ENCODE measurements around the gene CNOT6.

The CNOT6 gene

GRCh38 chr5:180619563-180619915, 125.4 kb downstream of the CNOT6 start:
- no peak for DNase-seq (ENCODE audit: low spot score)

DNA sequence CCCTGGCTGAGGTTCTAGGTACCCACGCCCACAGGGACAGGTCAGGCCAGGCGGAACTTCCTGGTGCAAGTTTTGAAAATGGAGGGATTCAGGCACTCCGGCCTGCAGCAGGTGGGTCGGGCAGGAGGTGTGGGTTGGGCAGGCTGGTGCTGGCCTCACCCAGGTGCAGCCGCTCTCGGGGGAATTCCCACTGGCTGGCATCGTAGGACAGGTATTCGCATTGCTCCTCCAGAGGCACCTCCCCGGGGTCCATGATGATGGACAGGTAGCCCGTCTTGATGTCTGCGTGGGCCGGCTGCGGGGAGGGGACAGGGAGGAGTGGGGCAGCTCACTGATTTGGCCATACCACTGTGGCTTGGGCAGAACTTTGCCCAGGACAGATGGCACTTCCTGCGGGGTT, 125.8 kb downstream of the CNOT6 start:
- no peak for DNase-seq (ENCODE audit: low spot score)

- DNase-seq (ENCODE audit: low spot score) = no peak
Measured at GRCh38 chr5:180621311-180621710, 127.1 kb downstream of the CNOT6 start.

GRCh38 chr5:180622910-180623309, 128.7 kb downstream of the CNOT6 start:
- DNase-seq (ENCODE audit: low spot score) = no peak

DNA sequence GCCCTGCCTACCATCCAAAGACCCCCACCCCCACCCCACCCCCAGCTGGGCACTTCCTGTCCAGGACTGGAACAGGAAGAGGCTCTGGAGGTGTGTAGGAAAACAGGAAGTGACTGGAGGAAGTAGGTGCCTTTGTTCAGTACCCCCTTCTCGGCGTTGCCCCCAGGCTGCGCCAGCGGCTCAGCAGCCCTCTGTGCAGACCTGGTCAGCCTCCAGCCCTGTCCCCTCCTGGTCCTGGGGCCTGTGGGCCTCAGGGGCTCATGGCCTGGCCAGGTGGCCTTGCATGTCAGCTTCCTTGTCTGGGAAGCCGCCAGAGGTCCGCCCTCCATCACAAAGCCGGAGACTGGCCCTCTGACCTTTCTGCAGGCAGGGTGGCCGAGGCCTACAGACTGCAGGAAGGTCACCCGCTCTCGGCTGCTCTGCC, 129.2 kb downstream of the CNOT6 start:
- no peak for DNase-seq (ENCODE audit: low spot score)

- DNase-seq (ENCODE audit: low spot score) = no peak
Measured at GRCh38 chr5:180623844-180624243, 129.7 kb downstream of the CNOT6 start.

DNA sequence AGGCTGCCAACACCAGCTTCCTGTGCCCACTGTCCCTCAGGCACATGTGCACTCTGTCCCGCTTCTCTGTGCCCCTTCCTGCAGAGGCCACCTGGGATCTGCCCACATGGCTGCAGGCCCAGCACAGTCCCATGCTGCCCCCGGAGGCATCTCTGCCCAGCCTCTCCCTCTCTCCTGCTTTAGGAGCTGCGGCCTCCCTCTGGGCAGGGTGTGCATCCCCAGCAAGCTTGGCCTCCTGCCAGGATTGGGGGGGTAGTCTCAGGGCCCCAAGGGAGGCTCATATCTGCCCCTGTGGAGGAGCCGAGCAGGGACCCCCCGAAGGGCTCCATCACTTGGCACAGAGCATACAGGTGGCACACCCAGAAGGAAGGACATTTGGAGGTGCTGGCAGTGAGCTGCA, 130.4 kb downstream of the CNOT6 start:
- no peak for DNase-seq (ENCODE audit: low spot score)

DNA sequence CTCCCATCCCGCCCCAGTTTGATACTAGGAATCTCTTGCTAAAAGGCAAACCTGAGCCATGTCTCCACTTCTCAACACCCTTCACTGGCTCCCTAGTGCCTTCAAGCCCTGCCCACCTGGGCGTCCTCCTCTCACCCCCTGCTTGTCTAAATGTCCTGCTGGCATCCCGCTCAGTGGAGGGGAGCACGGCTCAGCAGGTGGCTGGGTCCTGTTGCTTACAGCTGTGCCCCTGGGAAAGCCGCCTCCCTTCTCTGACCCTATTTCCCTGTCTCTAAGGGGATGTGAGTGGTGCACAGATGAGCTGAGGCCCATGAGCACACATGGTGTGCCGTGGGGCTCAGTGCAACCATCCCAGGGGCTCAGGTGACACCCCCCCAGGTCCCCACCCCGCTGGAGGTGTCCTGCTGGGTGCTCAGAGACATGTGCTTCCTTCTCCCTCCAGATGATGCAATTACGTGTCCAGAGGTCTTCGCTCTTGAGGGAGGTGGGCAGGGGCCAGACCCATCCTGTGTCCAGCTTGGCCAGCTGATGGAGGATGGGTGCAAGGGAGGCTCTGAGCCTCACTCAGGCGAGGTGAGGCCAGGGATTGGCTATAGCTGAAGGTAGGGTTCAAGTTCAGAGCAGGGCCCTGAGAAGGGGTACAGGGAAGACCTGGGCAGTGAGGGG, 131.1 kb downstream of the CNOT6 start:
- DNase-seq (ENCODE audit: low spot score) = no peak

DNA sequence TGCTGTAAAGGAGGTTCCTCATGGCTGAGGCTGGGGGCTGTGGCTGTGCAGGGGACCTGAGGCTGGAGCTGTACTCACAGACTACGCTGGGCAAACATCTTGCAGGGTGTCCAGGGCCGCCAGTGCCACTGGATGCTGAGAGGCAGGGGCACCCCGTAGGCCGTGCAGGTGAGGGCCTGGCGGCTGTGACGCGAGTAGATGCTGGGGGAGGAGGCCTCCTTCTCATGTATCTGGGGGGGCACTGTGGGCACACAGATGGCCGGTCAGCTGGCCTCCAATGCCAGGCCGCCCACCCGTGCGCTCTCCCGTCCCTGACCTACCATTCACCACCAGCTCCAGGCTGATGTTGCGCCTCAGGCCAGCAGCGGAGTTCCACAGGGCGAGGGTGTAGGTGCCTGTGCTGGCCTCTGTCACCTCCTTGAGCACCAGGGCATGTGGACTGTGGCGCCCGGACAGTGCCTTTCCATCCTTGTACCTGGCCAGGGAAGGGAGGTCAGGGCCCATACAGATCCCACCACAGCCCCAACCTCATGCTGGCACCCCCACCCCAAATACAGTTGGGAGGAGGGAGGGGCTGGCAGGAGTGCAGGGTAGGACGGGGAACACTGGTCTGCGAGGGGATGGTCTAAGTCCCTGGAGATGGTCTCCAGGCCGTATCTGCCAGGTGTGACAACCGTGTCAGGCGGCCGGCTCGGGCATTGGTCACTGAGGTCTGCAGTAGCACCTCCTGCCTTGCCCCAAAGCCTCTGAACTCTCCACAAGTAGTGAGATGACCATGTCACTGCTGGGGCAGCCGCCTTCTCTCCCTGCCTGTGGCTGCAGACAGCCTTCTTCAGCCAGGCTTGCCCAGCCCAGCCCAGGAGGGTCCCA, 131.8 kb downstream of the CNOT6 start:
- no peak for DNase-seq (ENCODE audit: low spot score)

DNA sequence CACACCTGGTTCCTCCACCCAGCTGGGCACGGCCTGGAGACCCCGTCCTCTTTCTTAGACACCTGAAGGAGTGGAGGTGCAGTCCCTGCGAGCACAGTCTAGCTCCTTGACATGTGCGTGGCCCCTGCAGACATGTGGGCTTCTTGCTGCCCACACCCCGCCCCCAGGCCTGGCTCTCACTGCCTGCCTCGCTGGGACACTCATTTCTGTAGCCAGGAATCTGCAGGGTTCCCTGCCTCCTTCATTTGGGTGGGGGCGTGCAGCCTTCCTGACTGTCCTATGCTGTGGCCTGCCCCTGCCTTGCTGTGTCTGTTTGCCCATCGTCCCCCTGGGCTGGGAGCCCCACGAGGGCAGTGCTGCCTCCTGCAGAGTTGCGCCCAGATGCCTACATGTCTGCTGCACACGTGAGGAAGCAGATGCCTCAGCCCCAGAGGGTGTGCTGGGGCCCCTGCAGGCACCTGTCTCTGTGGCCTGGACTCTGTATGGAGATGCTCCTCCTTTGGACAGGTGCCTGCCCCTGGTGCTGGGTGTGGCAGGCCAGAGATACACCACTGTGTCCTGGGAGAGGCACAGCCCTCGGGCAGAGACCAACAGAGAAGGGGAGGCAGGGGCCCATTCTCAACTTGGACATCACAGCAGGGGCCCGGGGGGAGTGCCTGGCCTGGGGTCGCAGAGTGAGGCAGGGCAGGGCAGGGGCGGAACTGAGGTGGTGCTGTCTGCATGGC, 132.6 kb downstream of the CNOT6 start:
- DNase-seq (ENCODE audit: low spot score) = no peak

- no peak for DNase-seq (ENCODE audit: low spot score)
Measured at GRCh38 chr5:180627386-180628120, 133.4 kb downstream of the CNOT6 start.
